ENCODE results near the gene ST6GAL1. TPM values are rescaled to one million over a fixed set of nuclear protein-coding genes. Genes with fewer than 3 reads are reported as not detected.

The ST6GAL1 gene
- total RNA-seq, 1 experiment from 2014 or later = 74.2 TPM

- H3K4me1 ChIP-seq (ENCODE audit: insufficient read depth, low read length, poor library complexity, severe bottlenecking) = peaks cover 18% of the 10 kb centered on the region
- no TSS peak for BruUV-seq (replicated peaks)
- no peaks in the 10 kb centered on the region for H3K9me3 ChIP-seq (ENCODE audit: low read depth, low read length, poor library complexity, severe bottlenecking)
- DNase-seq (ENCODE audit: low spot score) = no peak
- TF ChIP-seq CTCF (conservative IDR thresholded peaks at IDR 0.05; ENCODE audit: low read depth, low read length) = no peak
- TF ChIP-seq EZH2 (IDR thresholded peaks at IDR 0.05; ENCODE audit: borderline replicate concordance, low read depth, low read length, poor library complexity, severe bottlenecking) = no peak
- H3K4me3 ChIP-seq (ENCODE audit: low read depth, low read length, poor library complexity, severe bottlenecking) = no peak overlapping the region
- POLR2A ChIA-PET (ENCODE audit: low non-redundant PET) = interaction anchor here (0.7 kb wide), 1 partner anchor 1956 kb away, joined by 3 read pairs; no protein-coding TSS in a partner anchor
- peaks cover 44% of the 10 kb centered on the region for H3K36me3 ChIP-seq (ENCODE audit: insufficient read depth, low read length, poor library complexity, severe bottlenecking)
- intact Hi-C loops (cut with micrococcal nuclease; ENCODE audit: unreplicated experiment) = no loop called here
- CTCF ChIA-PET = no interaction called here
- no peaks in the 10 kb centered on the region for H3K27me3 ChIP-seq (replicated peaks; ENCODE audit: insufficient read depth, low read depth, low read length, poor library complexity)
- H3K27ac ChIP-seq (ENCODE audit: low read depth, low read length, poor library complexity, severe bottlenecking) = no peak overlapping the region
These were observed 48.4 kb downstream of the ST6GAL1 start for GRCh38 chr3:186978712-186979111.

GRCh38 chr3:186979852-186980251 is 49.5 kb downstream of the ST6GAL1 start:
- Histone ChIP-seq H3K27me3 (replicated peaks; ENCODE audit: insufficient read depth, low read depth, low read length, poor library complexity) (no peaks in the 10 kb centered on the region), H3K4me1 (ENCODE audit: insufficient read depth, low read length, poor library complexity, severe bottlenecking) (peaks cover 21% of the 10 kb centered on the region), H3K4me3 (ENCODE audit: low read depth, low read length, poor library complexity, severe bottlenecking) (no peak overlapping the region), H3K27ac (ENCODE audit: low read depth, low read length, poor library complexity, severe bottlenecking) (no peak overlapping the region), H3K9me3 (ENCODE audit: low read depth, low read length, poor library complexity, severe bottlenecking) (no peaks in the 10 kb centered on the region), H3K36me3 (ENCODE audit: insufficient read depth, low read length, poor library complexity, severe bottlenecking) (peaks cover 34% of the 10 kb centered on the region)
- BruUV-seq (replicated peaks) = no TSS peak
- intact Hi-C loops (cut with micrococcal nuclease; ENCODE audit: unreplicated experiment) = no loop called here
- no peak for DNase-seq (ENCODE audit: low spot score)
- CTCF ChIA-PET = no interaction called here
- TF ChIP-seq EZH2 (IDR thresholded peaks at IDR 0.05; ENCODE audit: borderline replicate concordance, low read depth, low read length, poor library complexity, severe bottlenecking) = no peak
- TF ChIP-seq CTCF (conservative IDR thresholded peaks at IDR 0.05; ENCODE audit: low read depth, low read length) = no peak
- POLR2A ChIA-PET (ENCODE audit: low non-redundant PET) = no interaction called here

GRCh38 chr3:186980989-186981388 is 50.7 kb downstream of the ST6GAL1 start:
- DNase-seq (ENCODE audit: low spot score) = no peak
- TF ChIP-seq EZH2 (IDR thresholded peaks at IDR 0.05; ENCODE audit: borderline replicate concordance, low read depth, low read length, poor library complexity, severe bottlenecking) = no peak
- no peak for TF ChIP-seq CTCF (conservative IDR thresholded peaks at IDR 0.05; ENCODE audit: low read depth, low read length)
- Histone ChIP-seq H3K4me1 (ENCODE audit: insufficient read depth, low read length, poor library complexity, severe bottlenecking) (peaks cover 31% of the 10 kb centered on the region), H3K9me3 (ENCODE audit: low read depth, low read length, poor library complexity, severe bottlenecking) (no peaks in the 10 kb centered on the region), H3K27ac (ENCODE audit: low read depth, low read length, poor library complexity, severe bottlenecking) (no peak overlapping the region), H3K36me3 (ENCODE audit: insufficient read depth, low read length, poor library complexity, severe bottlenecking) (peaks cover 31% of the 10 kb centered on the region), H3K27me3 (replicated peaks; ENCODE audit: insufficient read depth, low read depth, low read length, poor library complexity) (no peaks in the 10 kb centered on the region), H3K4me3 (ENCODE audit: low read depth, low read length, poor library complexity, severe bottlenecking) (no peak overlapping the region)
- no TSS peak for BruUV-seq (replicated peaks)
- ChIA-PET POLR2A (ENCODE audit: low non-redundant PET) (no interaction called here), CTCF (no interaction called here)
- intact Hi-C loops (cut with micrococcal nuclease; ENCODE audit: unreplicated experiment) = no loop called here

All from A673 (cell line).